Measurements from ENCODE around the gene ADSL. TPM values are rescaled to one million over a fixed set of nuclear protein-coding genes. Genes with fewer than 3 reads are reported as not detected.

ADSL gene
- total and polyA plus RNA-seq, 2 donors from 2014 or later, result 42.5 to 57.5 TPM

GRCh38 chr22:40300884-40301672 is 45.2 kb upstream of the ADSL start:
- no peaks in the 10 kb centered on the region for H3K27me3 ChIP-seq (ENCODE audit: control insufficient read depth, insufficient read depth, low read length)
- H3K4me3 ChIP-seq (ENCODE audit: low read length in 3 of 3), result no peak overlapping the region
- no peaks in the 10 kb centered on the region for H3K9me3 ChIP-seq (ENCODE audit: control insufficient read depth in 2 of 3, insufficient read depth in 1 of 3, low read length in 3 of 3)
- H3K4me1 ChIP-seq (ENCODE audit: control insufficient read depth in 2 of 3, insufficient read depth in 2 of 3, low read depth in 1 of 3, low read length in 3 of 3), result peaks cover 0 to 3% (median 0%) of the 10 kb centered on the region in 3 donors
- FAIRE-seq (no peak), DNase-seq (no peak)
- no peak for TF ChIP-seq CTCF (IDR thresholded peaks at IDR 0.05; ENCODE audit: borderline replicate concordance, extremely low read depth, insufficient read depth)
- H3K36me3 ChIP-seq (ENCODE audit: control insufficient read depth in 2 of 3, insufficient read depth in 3 of 3, low read length in 3 of 3), result peaks cover 8 to 39% (median 12%) of the 10 kb centered on the region in 3 donors
- H3K9ac ChIP-seq (ENCODE audit: low read length in 3 of 3), result no peak overlapping the region
- intact Hi-C loops (cut with DNase I), result no loop called here
- no peak overlapping the region for H3K27ac ChIP-seq (ENCODE audit: low read depth in 2 of 2, low read length in 2 of 2)

GRCh38 chr22:40302149-40302548 is 44.2 kb upstream of the ADSL start:
- FAIRE-seq (no peak), DNase-seq (no peak)
- TF ChIP-seq CTCF (IDR thresholded peaks at IDR 0.05; ENCODE audit: borderline replicate concordance, extremely low read depth, insufficient read depth), result no peak
- Histone ChIP-seq H3K4me1 (ENCODE audit: control insufficient read depth in 2 of 3, insufficient read depth in 2 of 3, low read depth in 1 of 3, low read length in 3 of 3) (peaks cover 0 to 3% (median 0%) of the 10 kb centered on the region in 3 donors), H3K4me3 (ENCODE audit: low read length in 3 of 3) (no peak overlapping the region), H3K9me3 (ENCODE audit: control insufficient read depth in 2 of 3, insufficient read depth in 1 of 3, low read length in 3 of 3) (no peaks in the 10 kb centered on the region), H3K36me3 (ENCODE audit: control insufficient read depth in 2 of 3, insufficient read depth in 3 of 3, low read length in 3 of 3) (peaks cover 8 to 33% (median 10%) of the 10 kb centered on the region in 3 donors), H3K27me3 (ENCODE audit: control insufficient read depth, insufficient read depth, low read length) (no peaks in the 10 kb centered on the region), H3K27ac (ENCODE audit: low read depth in 2 of 2, low read length in 2 of 2) (no peak overlapping the region), H3K9ac (ENCODE audit: low read length in 3 of 3) (no peak overlapping the region)
- intact Hi-C loops (cut with DNase I), result no loop called here

- H3K36me3 ChIP-seq (ENCODE audit: control insufficient read depth in 2 of 3, insufficient read depth in 3 of 3, low read length in 3 of 3), result peaks cover 11 to 58% (median 32%) of the 10 kb centered on the region in 3 donors
- no peaks in the 10 kb centered on the region for H3K4me1 ChIP-seq (ENCODE audit: control insufficient read depth in 2 of 3, insufficient read depth in 2 of 3, low read depth in 1 of 3, low read length in 3 of 3)
- H3K9ac ChIP-seq (ENCODE audit: low read length in 3 of 3), result no peak overlapping the region
- no peaks in the 10 kb centered on the region for H3K9me3 ChIP-seq (ENCODE audit: control insufficient read depth in 2 of 3, insufficient read depth in 1 of 3, low read length in 3 of 3)
- no peak overlapping the region for H3K4me3 ChIP-seq (ENCODE audit: low read length in 3 of 3)
- TF ChIP-seq CTCF (IDR thresholded peaks at IDR 0.05; ENCODE audit: borderline replicate concordance, extremely low read depth, insufficient read depth), result no peak
- FAIRE-seq (no peak), DNase-seq (no peak)
- no peaks in the 10 kb centered on the region for H3K27me3 ChIP-seq (ENCODE audit: control insufficient read depth, insufficient read depth, low read length)
- intact Hi-C loops (cut with DNase I), result no loop called here
- no peak overlapping the region for H3K27ac ChIP-seq (ENCODE audit: low read depth in 2 of 2, low read length in 2 of 2)
Observed at GRCh38 chr22:40305625-40306024, 40.7 kb upstream of the ADSL start.

All from kidney (tissue), 14 donors.